Measurements from ENCODE around the gene GTF2H1.
"Not testable (repeated sequence)": the region's sequence is repeated elsewhere in the genome, so short reads cannot be mapped to it uniquely, and the experiment has no call there.

GTF2H1 gene

DNA sequence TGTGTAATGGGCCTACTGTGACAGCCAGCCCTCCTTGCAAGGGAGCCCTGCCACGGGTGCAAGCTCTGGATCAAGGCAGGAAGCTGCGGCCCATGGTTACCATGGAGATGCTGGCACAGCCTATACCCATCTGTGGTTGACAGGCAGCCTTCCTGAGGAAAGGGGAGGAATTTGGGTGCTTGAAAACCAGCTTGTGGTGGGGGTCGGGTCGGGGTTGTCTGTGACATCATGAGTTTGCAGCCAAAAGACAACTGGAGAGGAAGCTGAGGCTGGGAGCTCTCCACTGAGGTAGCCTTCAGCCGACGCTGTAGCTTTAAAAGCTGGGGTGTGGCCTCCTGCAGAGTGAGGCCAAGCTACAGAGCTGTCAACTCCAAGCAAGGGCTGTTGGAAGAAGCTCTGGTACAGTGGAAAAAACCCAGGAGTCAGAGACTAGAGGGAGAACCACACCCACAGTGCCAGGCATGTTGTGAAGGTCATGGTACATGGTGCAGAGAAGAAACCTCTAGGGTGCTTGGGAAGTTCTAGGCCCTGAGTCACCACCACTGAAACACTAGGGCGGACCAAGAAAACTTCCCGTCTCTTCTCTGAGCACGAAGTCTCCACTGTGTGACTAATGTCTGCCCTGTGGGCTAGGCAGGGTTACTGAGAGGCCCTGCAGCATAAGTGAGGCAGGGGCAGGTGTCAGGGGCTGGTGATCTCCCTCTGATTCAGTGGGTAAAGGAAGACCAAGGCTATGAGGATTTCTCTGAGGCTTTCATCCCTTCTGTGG lies 61.2 kb downstream of the GTF2H1 start:
- peak; percentile 1 for DNase-seq

DNA sequence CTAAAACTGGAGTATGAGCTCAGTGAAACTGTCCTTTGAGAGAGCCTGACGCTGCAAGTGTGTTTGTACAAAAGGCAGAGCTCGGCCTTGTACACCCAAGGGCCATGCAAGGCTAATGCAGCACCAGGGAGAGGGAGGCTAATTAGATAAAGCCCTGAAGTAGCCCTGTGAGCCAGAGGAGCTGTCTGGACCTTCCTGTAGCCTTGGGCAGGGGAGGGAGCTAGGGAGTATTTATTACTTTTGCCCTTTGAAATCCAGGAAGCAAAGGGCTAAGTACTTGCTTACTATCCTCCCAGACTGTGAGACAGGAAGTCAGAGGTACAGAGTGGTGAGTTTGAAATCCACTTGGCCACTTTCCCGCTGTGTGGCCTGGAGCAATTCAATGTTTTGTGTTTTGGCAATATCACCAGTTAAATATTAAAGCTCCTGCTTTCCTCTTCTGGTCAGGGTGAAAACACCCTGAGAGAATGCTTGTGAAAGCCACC lies 61.8 kb downstream of the GTF2H1 start:
- DNase-seq = no peak

DNA sequence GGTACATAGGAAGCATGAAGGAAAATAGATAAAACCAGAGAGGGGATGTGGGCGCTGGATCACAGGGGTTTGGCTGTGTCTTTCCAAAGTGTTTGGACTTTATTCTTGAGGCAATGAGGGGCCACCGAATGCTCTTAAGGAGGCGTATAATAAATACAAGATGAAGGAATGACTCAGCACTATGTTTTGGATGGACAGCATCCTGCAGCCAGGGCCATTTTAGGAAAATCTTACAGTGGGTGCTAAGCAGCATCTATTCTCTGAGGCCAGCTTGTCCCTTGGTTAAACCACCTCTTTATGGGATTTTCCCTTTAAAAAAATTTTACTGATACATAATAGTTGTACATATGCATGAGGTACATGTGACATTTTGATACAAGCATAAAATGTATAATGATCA lies 67.7 kb downstream of the GTF2H1 start:
- DNase-seq = no peak

DNA sequence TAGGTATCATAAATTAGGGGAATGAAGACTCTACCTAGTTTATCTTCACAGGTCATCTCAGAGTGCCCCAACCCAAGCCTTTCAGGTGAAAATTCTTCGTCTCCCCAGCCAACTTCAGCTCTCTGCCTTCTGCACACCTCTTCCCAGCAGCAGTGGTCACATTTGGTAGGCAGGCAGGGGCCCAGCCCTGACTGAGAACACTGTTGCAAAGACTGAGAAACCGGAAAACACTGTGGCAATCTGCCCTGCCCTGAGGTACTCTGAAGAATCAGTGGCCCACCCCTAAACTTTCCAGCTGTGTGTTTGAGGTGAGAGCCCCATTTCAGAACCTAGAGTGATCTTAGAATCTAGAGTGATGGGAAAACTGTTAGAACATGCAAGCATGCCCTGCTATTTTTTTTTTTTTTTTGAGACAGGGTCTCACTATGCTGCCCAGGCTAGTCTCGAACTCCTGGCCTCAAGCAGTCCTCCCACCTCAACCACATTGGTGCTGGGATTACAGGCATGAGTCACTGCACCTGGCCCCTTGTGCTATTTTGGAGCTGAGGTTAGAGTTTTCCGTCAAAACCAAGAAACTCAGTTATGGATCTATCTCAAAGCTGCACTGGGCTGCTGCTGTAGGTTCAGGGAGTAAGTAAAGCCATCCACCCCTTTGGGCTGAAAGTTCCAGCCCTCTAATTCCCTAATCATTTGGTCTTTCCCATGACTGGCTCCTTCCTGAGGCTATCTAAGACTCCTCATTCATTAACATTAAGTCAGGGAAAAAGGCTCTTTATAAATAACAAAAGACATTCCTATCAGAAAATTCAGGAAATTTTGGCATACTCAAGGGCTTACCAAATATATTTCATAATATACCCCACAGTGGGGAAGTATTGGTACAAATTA lies 70.3 kb downstream of the GTF2H1 start:
- no peak for DNase-seq

DNA sequence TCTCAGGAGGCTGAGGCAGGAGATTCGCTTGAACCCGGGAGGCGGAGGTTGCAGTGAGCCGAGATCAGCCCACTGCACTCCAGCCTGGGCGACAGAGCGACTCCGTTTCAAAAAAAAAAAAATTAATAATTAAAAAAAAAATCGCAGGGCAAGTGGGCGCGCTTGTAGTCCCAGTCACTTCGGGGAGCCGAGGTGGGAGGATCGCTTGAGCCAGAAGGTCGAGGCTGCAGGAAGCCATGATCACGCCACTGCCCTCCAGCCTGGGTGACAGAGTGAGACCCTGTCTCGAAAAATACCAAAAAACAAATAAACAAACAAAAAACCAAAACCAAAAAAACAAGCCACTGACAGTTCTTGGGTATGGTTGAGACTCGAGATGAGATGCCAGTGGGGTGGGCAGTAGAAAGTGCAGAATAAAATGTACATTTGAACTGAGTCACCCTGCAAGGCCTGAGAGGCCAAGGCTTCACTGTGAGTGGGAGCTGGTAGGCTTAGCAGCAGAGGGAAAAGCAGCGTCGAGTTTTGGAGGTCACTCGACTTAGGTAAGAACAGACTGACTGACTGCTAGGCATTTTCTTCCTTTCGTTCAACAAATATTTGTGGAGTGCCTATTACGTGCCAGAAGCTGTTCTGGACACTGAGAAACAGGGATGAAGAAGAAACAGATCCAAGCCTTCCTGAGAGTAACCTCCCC lies 71.4 kb downstream of the GTF2H1 start:
- DNase-seq = no peak

DNA sequence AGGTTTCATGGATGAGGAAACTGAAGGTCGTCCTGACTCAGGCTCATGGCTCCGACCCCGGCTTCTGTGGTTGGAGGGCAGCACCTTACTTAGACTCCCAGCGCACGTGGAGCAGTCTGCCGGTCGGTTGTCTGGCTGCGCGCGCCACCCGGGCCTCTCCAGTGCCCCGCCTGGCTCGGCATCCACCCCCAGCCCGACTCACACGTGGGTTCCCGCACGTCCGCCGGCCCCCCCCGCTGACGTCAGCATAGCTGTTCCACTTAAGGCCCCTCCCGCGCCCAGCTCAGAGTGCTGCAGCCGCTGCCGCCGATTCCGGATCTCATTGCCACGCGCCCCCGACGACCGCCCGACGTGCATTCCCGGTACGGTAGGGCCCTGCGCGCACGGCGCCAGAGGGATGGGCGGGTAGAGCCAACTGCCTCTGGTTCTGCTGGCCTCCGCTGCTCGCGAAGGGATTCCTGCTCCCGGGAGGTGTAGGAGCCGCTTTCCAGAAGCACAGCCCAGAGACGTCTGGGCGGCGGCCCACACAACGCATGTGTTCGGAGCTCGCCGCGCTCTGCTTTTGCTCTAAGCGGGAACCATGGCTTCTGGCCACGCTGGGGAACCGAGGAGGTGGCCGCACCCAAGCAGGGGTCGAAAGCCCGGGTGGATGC lies 72.0 kb downstream of the GTF2H1 start, which contains the start of gene LDHA:
Gene LDHA, plus strand, starts transcription at position 289 of the 653 bp plus-strand sequence. CDS start 2,280 bp downstream, outside the sequence.
- peak; percentile 76 for DNase-seq

DNA sequence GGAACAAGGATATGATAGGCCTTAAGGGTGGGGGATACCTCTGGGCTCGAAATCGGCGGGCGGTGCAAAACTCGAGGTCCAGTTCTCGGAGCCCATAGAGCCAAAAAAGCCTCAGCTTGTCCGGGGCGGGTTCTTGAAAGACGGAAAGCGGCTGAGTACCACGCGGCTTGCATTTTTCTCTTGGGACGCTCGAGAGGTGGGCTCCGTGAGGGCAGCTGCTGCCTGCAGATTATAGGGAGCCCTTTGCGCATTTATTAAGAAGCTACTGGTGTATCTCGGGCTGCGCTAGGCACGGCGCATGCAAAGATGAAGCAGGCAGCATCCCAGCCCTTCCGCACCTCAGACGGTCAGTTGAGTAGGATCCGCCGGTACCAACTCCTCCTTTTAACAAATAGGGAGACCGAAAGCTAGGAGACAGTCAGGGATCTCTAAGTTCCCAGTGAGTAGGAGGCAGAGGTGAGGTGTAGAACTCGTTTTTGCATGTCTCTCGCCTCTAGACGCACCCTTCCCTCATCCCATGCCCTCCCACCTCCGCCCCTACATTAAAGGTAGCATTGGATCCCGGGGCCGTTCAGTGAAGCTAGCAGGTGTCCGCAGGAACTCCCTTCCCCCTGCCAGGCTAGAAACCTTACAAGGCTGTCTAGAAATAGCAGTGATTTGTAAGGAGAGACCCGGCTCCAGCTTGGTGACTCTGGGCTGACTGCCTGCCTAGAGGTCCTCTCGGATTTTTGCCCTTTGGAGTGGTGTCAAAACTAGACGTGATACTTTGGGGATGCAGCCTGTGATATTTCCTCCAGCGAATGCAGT lies 72.8 kb downstream of the GTF2H1 start:
- no peak for DNase-seq

DNA sequence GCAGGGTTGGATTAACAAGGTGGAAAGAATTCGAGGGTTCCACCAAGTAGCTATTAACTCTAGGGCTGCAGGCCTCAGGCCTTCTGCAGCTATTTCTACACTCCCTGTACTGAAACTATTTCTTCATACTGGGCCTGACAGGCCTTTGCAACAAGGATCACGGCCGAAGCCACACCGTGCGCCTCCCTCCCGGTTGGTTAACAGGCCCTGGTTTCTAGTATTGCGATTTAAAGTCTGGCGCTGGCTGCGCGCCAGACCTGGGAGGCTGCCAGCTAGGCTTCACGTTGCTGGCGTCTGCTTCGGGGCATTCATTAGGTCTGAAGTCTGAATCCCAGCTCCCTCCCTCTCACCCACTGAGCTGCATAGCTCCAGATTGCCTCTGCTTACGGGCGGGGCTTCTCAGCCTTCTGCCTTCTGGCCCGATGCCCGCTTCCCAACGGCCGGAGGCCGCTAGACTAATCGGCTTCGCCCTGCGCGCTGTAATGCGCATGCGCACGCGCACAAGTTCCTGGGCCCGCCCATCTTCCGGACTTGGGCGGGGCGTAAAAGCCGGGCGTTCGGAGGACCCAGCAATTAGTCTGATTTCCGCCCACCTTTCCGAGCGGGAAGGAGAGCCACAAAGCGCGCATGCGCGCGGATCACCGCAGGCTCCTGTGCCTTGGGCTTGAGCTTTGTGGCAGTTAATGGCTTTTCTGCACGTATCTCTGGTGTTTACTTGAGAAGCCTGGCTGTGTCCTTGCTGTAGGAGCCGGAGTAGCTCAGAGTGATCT lies 73.6 kb downstream of the GTF2H1 start:
- DNase-seq = peak; percentile 80

DNA sequence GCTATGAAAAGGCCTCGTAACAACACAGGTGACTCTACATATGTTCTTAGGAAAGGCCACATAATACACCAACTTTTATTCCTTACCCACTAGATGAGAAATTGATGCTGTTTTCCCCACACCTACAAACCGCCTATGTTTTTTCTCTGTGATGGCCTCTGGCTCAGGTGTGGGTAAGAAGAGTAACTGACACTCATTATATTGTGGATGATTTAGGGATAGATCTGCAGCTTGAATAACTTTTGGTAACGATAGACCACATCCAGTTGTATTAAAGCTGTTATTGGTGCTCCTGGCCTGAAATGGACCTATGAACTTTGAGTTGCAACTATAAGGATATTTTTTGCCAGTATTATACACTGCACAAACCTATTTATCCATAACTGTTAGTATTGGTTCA lies 75.6 kb downstream of the GTF2H1 start:
- DNase-seq = no peak

DNA sequence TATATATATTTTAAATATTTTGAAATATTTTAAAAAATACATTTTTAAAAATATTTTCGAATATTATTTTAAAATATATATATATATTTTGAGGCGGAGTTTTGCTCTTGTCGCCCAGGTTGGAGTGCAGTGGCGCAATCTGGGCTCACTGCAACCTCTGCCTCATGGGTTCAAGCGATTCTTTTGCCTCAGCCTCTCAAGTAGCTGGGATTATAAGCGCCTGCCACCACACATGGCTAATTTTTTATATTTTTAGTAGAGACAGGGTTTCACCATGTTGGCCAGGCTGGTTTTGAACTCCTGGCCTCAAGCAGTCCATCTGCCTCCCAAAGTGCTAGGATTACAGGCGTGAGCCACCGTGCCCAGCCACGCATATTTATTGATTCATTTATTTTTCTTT lies 78.7 kb downstream of the GTF2H1 start:
- DNase-seq = not testable (repeated sequence)

DNA sequence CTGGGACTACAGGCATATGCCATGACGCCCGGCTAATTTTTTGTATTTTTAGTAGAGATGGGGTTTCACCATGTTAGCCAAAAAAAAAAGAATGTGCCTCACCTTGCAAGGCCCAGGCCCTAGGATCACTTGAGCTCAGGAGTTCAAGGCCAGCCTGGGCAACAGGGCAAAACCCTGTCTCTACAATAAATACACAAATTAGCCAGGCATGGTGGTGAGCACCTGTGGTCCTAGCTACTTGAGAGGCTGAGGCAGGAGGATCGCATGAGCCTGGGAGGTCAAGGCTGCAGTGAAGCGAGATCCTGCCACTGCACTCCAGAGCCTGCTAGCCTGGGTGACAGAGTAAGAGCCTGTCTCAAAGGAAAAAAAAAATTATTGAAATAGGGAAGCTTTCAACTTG lies 81.7 kb downstream of the GTF2H1 start:
- no peak for DNase-seq

DNA sequence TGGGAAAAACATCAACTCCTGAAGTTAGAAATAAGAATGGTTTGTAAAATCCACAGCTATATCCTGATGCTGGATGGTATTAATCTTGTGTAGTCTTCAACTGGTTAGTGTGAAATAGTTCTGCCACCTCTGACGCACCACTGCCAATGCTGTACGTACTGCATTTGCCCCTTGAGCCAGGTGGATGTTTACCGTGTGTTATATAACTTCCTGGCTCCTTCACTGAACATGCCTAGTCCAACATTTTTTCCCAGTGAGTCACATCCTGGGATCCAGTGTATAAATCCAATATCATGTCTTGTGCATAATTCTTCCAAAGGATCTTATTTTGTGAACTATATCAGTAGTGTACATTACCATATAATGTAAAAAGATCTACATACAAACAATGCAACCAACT lies 85.0 kb downstream of the GTF2H1 start:
- not testable (repeated sequence) for DNase-seq

DNA sequence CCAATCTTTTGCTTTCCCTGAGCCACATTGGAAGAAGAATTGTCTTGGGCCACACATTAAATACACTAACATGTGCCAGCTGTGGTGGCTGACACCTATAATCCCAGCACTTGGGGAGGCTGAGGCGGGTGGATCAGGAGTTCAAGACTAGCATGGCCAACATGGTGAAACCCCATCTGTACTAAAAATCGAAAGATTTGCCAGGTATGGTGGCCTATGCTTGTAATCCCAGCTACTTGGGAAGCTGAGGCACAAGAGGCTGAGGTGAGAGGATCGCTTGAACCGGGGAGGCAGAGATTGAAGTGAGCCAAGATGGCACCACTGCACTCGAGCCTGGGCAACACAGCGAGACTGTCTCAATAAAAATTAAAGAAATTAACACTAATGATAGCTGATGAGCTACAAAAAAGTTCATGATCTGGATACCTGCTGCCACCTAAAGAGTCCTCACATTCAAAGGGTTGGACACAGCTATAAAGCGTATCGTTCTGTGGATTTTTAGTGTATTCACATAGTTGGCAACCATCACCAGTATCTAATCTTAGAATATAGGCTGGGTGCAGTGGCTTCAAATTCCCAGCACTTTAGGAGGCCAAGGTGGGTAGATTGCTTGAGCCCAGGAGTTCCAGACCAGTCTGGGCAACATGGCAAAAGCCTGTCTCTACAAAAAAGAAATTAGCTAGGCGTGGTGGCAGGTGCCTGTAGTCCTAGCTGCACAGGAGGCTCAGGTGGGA lies 86.4 kb downstream of the GTF2H1 start:
- no peak for DNase-seq

DNA sequence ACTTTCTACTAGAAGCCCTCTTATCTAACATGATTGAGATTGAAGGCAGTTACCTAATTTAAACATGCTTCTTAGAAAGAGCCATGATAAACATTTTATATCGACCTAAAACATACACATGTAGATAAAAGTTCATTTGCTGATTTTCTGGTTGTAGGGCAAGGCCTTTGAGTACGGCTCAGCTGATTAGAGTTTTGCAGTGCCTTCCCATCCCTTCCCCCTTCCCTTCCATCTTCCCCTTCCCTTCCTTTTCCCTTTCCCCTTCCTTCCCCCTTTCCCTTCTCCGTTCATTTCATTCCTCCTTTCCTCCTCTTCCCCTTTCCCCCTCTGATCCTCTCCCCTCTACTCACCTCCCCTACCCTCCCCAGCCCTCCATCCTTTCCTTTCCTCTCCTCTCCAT lies 94.1 kb downstream of the GTF2H1 start:
- DNase-seq = no peak

All from SIG-M5 (cell line).